Sigmoid colon (tissue), 7 donors: ENCODE measurements around the gene ZSWIM6. TPM values are rescaled to one million over a fixed set of nuclear protein-coding genes. Genes with fewer than 3 reads are reported as not detected.

Experiments
- DNase-seq: peaks from one replicate; pipeline ENCODE4 v3.0.0-alpha.2; 2019
- H3K27ac ChIP-seq, 4 donors: fragments of 200-600 bp; sonication (generic); one replicate each; pipeline ENCODE4 v1.5.1; 2016 to 2019; ENCODE audit warnings: mild to moderate bottlenecking in 1 of 4
- H3K27me3 ChIP-seq, 3 donors: fragments of 200-600 bp; sonication (generic); one replicate each; pipeline ENCODE4 v1.5.1; 2019; ENCODE audit warnings: mild to moderate bottlenecking in 1 of 3
- H3K36me3 ChIP-seq, 4 donors: fragments of 200-600 bp; sonication (generic); one replicate each; pipeline ENCODE4 v1.5.1; 2016 to 2019
- H3K4me1 ChIP-seq, 4 donors: fragments of 200-600 bp; sonication (generic); one replicate each; pipeline ENCODE4 v1.5.1; 2017 to 2019
- H3K4me3 ChIP-seq, 4 donors: fragments of 200-600 bp; sonication (generic); one replicate each; pipeline ENCODE4 v1.5.1; 2017 to 2019; ENCODE audit warnings: mild to moderate bottlenecking in 2 of 4, moderate library complexity in 1 of 4
- H3K9me3 ChIP-seq, 4 donors: fragments of 200-600 bp in 3 of 4; sonication (generic) in 3 of 4; one replicate each; pipeline versions ENCODE4 v1.5.1 to v1.6.1; 2013 to 2019
- CTCF ChIP-seq, 4 experiments: fragments of 450-650 bp in 3 of 4; fragments of 200-600 bp in 1 of 4; IDR thresholded peaks; one replicate each; pipeline ENCODE4 v1.5.1; 2016 to 2019; ENCODE audit warnings: antibody characterized with exemption in 4 of 4, mild to moderate bottlenecking in 3 of 4, moderate library complexity in 2 of 4
- EP300 ChIP-seq, 4 donors: sonication (generic); formaldehyde crosslinking; IDR thresholded peaks; one replicate each; pipeline ENCODE4 v1.6.1; 2017; ENCODE audit warnings: antibody characterized with exemption in 4 of 4
- POLR2A ChIP-seq, 2 donors: fragments of 450-650 bp; IDR thresholded peaks; one replicate each; pipeline ENCODE4 v1.6.1; 2016; ENCODE audit warnings: antibody characterized with exemption in 2 of 2, mild to moderate bottlenecking in 2 of 2, moderate library complexity in 2 of 2
- POLR2AphosphoS5 ChIP-seq, 4 donors: sonication (generic); formaldehyde crosslinking; IDR thresholded peaks; one replicate each; pipeline ENCODE4 v1.6.1; 2017; ENCODE audit warnings: antibody characterized with exemption in 4 of 4
- WGBS, 2 donors: extraction: QIAGEN DNeasy Blood & Tissue Kit; methylation state at CpG; one replicate each; pipeline ENCODE4 v1.1.7; 2013; 5-methylcytosine and 5-hydroxymethylcytosine counted together
- intact Hi-C: fragments of 100-400 bp; cut with DNase I; formaldehyde crosslinking; loops from one replicate; pipeline ENCODE4 v1.15.1; 2023
- polyA plus RNA-seq, 3 donors: library from polyadenylated mRNA; stranded (reverse); fragments of 200-250 nt; gene quantifications; one replicate each; pipeline ENCODE4 v1.2.3, GENCODE V29; 2013
- total RNA-seq, 4 donors: library from RNA; depleted of rRNA; stranded (reverse); fragments of >200 nt; gene quantifications; one replicate each; pipeline ENCODE4 v1.1.0, GENCODE V29; 2016
- donor health status: healthy with polysubstance abuse.
- donor health status: Bipolar disorder and iron deficiency.
- donor health status: healthy.

The ZSWIM6 gene
- total and polyA plus RNA-seq, 7 donors = 4.2 to 17.7 (median 11.3) TPM

- H3K4me3 ChIP-seq = no peak overlapping the region
- intact Hi-C loops = no loop called here
- no peaks in the 10 kb centered on the region for H3K36me3 ChIP-seq
- no peak overlapping the region for H3K27ac ChIP-seq
- TF ChIP-seq EP300 (IDR thresholded peaks at IDR 0.05) (no peak), POLR2A (IDR thresholded peaks at IDR 0.05) (no peak), POLR2AphosphoS5 (IDR thresholded peaks at IDR 0.05) (no peak)
- no peak for DNase-seq
- WGBS, 2 donors = 73 to 88% methylated on average over 4 of the region's 4 CpGs
- H3K9me3 ChIP-seq = no peaks in the 10 kb centered on the region
- H3K27me3 ChIP-seq = no peaks in the 10 kb centered on the region
- peaks cover 0 to 8% (median 2%) of the 10 kb centered on the region in 4 donors for H3K4me1 ChIP-seq
These were observed 142.7 kb downstream of the ZSWIM6 start for GRCh38 chr5:61474746-61475145.

- no peak for DNase-seq
- no peaks in the 10 kb centered on the region for H3K36me3 ChIP-seq
- H3K4me3 ChIP-seq = no peak overlapping the region
- H3K27ac ChIP-seq = no peak overlapping the region
- intact Hi-C loops = no loop called here
- H3K4me1 ChIP-seq = peaks cover 0 to 14% (median 2%) of the 10 kb centered on the region in 4 donors
- 16 to 53% methylated on average over 2 of the region's 2 CpGs for WGBS, 2 donors
- H3K27me3 ChIP-seq = no peaks in the 10 kb centered on the region
- TF ChIP-seq POLR2A (IDR thresholded peaks at IDR 0.05) (no peak), POLR2AphosphoS5 (IDR thresholded peaks at IDR 0.05) (no peak), EP300 (IDR thresholded peaks at IDR 0.05) (no peak), CTCF (IDR thresholded peaks at IDR 0.05) (no peak)
- no peaks in the 10 kb centered on the region for H3K9me3 ChIP-seq
These were observed 145.7 kb downstream of the ZSWIM6 start for GRCh38 chr5:61477788-61478187.

GRCh38 chr5:61479850-61480614 lies 148.0 kb downstream of the ZSWIM6 start:
- DNase-seq = no peak
- intact Hi-C loops = no loop called here
- H3K36me3 ChIP-seq = no peaks in the 10 kb centered on the region
- TF ChIP-seq CTCF (IDR thresholded peaks at IDR 0.05) (no peak), POLR2A (IDR thresholded peaks at IDR 0.05) (no peak), EP300 (IDR thresholded peaks at IDR 0.05) (no peak), POLR2AphosphoS5 (IDR thresholded peaks at IDR 0.05) (no peak)
- H3K4me1 ChIP-seq = peaks cover 0 to 14% (median 2%) of the 10 kb centered on the region in 4 donors
- 84 to 89% methylated on average over 4 of the region's 4 CpGs for WGBS, 2 donors
- H3K27me3 ChIP-seq = no peaks in the 10 kb centered on the region
- H3K9me3 ChIP-seq = no peaks in the 10 kb centered on the region
- H3K4me3 ChIP-seq = no peak overlapping the region
- H3K27ac ChIP-seq = no peak overlapping the region

- intact Hi-C loops = no loop called here
- Histone ChIP-seq H3K9me3 (no peaks in the 10 kb centered on the region), H3K27ac (no peak overlapping the region), H3K4me1 (peaks cover 0 to 10% (median 2%) of the 10 kb centered on the region in 4 donors), H3K36me3 (no peaks in the 10 kb centered on the region), H3K4me3 (no peak overlapping the region), H3K27me3 (no peaks in the 10 kb centered on the region)
- TF ChIP-seq EP300 (IDR thresholded peaks at IDR 0.05) (no peak), CTCF (IDR thresholded peaks at IDR 0.05) (no peak), POLR2A (IDR thresholded peaks at IDR 0.05) (no peak), POLR2AphosphoS5 (IDR thresholded peaks at IDR 0.05) (no peak)
- DNase-seq = no peak
- 86 to 94% methylated on average over 3 of the region's 3 CpGs for WGBS, 2 donors
These were observed 150.9 kb downstream of the ZSWIM6 start for GRCh38 chr5:61482980-61483379.

GRCh38 chr5:61486476-61486875 lies 154.4 kb downstream of the ZSWIM6 start:
- no peak for TF ChIP-seq EP300 (IDR thresholded peaks at IDR 0.05)
- H3K27ac ChIP-seq = no peak overlapping the region
- H3K36me3 ChIP-seq = no peaks in the 10 kb centered on the region
- no peak for DNase-seq
- 92 to 93% methylated on average over 1 of the region's 1 CpG for WGBS, 2 donors
- no peaks in the 10 kb centered on the region for H3K4me1 ChIP-seq
- H3K27me3 ChIP-seq = no peaks in the 10 kb centered on the region
- no peak overlapping the region for H3K4me3 ChIP-seq
- intact Hi-C loops = no loop called here
- no peaks in the 10 kb centered on the region for H3K9me3 ChIP-seq
